SK-N-SH treated with all-trans-retinoic acid at 6 μM for 48 hours (cell line): ENCODE results near the gene DNAJC24.

Experiments used
- ATAC-seq: fragments of 200-7000 bp; cut with Tn5 transposase; 3 replicates; pipeline ENCODE4 v1.9.1; 2020; ENCODE audit warnings: mild to moderate bottlenecking, moderate library complexity
- BACH2 ChIP-seq: fragments of 250-450 bp; sonication (Bioruptor Pico); IDR thresholded peaks from 2 replicates; pipeline ENCODE4 v1.9.0; 2021; ENCODE audit warnings: mild to moderate bottlenecking, borderline replicate concordance
- ESRRG ChIP-seq: fragments of 250-450 bp; sonication (Bioruptor Pico); IDR thresholded peaks from 2 replicates; pipeline ENCODE4 v1.6.1; 2021; ENCODE audit warnings: mild to moderate bottlenecking
- GLIS3 ChIP-seq: fragments of 250-450 bp; sonication (Bioruptor Pico); IDR thresholded peaks from 2 replicates; pipeline ENCODE4 v1.5.0; 2020; ENCODE audit warnings: mild to moderate bottlenecking, moderate library complexity
- ISL1 ChIP-seq: fragments of 250-450 bp; sonication (Bioruptor Pico); IDR thresholded peaks from 2 replicates; pipeline ENCODE4 v2.1.2; 2022; ENCODE audit warnings: mild to moderate bottlenecking, moderate library complexity
- OSR1 ChIP-seq: fragments of 250-450 bp; sonication (Bioruptor Pico); IDR thresholded peaks from 2 replicates; pipeline ENCODE4 v1.8.0; 2022; ENCODE audit warnings: moderate library complexity, mild to moderate bottlenecking, inconsistent platforms
- POU6F1 ChIP-seq: fragments of 250-450 bp; sonication (Bioruptor Pico); IDR thresholded peaks from 2 replicates; pipeline ENCODE4 v1.8.0; 2021; ENCODE audit warnings: low read depth, mild to moderate bottlenecking, moderate library complexity, borderline replicate concordance
- RARB ChIP-seq: fragments of 250-450 bp; sonication (Bioruptor Pico); IDR thresholded peaks from 2 replicates; pipeline ENCODE4 v1.8.0; 2021; ENCODE audit warnings: mild to moderate bottlenecking, moderate library complexity
- TSHZ2 ChIP-seq: fragments of 250-450 bp; sonication (Bioruptor Pico); IDR thresholded peaks from 2 replicates; pipeline ENCODE4 v1.5.0; 2020; ENCODE audit warnings: mild to moderate bottlenecking, moderate library complexity
- ZC3H10 ChIP-seq: fragments of 250-450 bp; sonication (Bioruptor Pico); IDR thresholded peaks from 2 replicates; pipeline ENCODE4 v1.5.1; 2021; ENCODE audit warnings: mild to moderate bottlenecking, moderate library complexity
- ZFP3 ChIP-seq: fragments of 250-450 bp; sonication (Bioruptor Pico); IDR thresholded peaks from 2 replicates; pipeline ENCODE4 v1.5.0; 2020; ENCODE audit warnings: mild to moderate bottlenecking, moderate library complexity
- ZFP30 ChIP-seq: fragments of 450-650 bp; formaldehyde crosslinking; IDR thresholded peaks from 2 replicates; pipeline ENCODE4 v1.5.0; 2022; ENCODE audit warnings: mild to moderate bottlenecking, moderate library complexity
- ZNF565 ChIP-seq: fragments of 450-650 bp; formaldehyde crosslinking; conservative IDR thresholded peaks from 2 replicates; pipeline ENCODE4 v1.5.0; 2020; ENCODE audit warnings: low read depth, mild to moderate bottlenecking, moderate library complexity
- ZNF70 ChIP-seq: fragments of 450-650 bp; formaldehyde crosslinking; IDR thresholded peaks from 2 replicates; pipeline ENCODE4 v1.5.0; 2020; ENCODE audit warnings: mild to moderate bottlenecking, moderate library complexity
- ZNF8 ChIP-seq: fragments of 450-650 bp; formaldehyde crosslinking; IDR thresholded peaks from 2 replicates; pipeline ENCODE4 v1.5.0; 2020; ENCODE audit warnings: mild to moderate bottlenecking, moderate library complexity
- TF ChIP-seq, protein P1 (sequence below): fragments of 250-450 bp; sonication (Bioruptor Pico); IDR thresholded peaks from 2 replicates; pipeline ENCODE4 v1.5.1; 2020; ENCODE audit warnings: low read depth, mild to moderate bottlenecking, moderate library complexity
- TF ChIP-seq, protein P2 (sequence below): fragments of 250-450 bp; sonication (Bioruptor Pico); IDR thresholded peaks from 2 replicates; pipeline ENCODE4 v1.5.1; 2021; ENCODE audit warnings: mild to moderate bottlenecking, moderate library complexity
- TF ChIP-seq, protein P3 (sequence below): fragments of 250-450 bp; sonication (Bioruptor Pico); IDR thresholded peaks from 2 replicates; pipeline ENCODE4 v1.8.0; 2020; ENCODE audit warnings: mild to moderate bottlenecking, moderate library complexity, borderline replicate concordance

The DNAJC24 gene

DNA sequence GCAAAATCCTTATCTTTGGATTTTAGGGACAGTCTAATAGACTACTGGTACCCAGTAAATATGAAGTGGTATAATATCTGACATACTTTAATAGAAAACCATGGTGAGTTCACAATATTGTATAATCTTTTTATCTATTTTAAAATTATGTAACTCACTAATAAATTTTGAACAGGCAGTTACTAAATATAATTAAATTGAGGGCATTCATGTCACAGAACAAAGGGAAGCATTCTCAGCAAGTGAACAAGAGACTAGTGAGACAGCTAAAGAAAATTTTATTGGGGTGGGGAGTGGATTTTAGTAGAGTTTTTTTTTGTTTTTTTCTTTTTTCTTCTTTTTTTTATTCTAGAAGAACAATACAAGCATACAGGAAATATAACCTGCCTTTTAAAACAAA lies 55.0 kb downstream of the DNAJC24 start:
- ATAC-seq, result no peak

GRCh38 chr11:31433851-31434250 lies 64.2 kb downstream of the DNAJC24 start:
- ATAC-seq, result no peak
- TF ChIP-seq TSHZ2 (CRISPR knock-in tag) (no peak), ZNF70 (CRISPR knock-in tag) (no peak), RARB (CRISPR knock-in tag) (no peak), BACH2 (CRISPR knock-in tag) (no peak), GLIS3 (CRISPR knock-in tag) (no peak), ZC3H10 (no peak), ESRRG (CRISPR knock-in tag) (no peak)

More for the DNA sequence above, 55.0 kb downstream of the DNAJC24 start:
- TF ChIP-seq, protein P1, sequence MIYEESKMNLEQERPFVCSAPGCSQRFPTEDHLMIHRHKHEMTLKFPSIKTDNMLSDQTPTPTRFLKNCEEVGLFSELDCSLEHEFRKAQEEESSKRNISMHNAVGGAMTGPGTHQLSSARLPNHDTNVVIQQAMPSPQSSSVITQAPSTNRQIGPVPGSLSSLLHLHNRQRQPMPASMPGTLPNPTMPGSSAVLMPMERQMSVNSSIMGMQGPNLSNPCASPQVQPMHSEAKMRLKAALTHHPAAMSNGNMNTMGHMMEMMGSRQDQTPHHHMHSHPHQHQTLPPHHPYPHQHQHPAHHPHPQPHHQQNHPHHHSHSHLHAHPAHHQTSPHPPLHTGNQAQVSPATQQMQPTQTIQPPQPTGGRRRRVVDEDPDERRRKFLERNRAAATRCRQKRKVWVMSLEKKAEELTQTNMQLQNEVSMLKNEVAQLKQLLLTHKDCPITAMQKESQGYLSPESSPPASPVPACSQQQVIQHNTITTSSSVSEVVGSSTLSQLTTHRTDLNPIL (CRISPR knock-in tag), result no peak
- TF ChIP-seq OSR1, result no peak
- no peak for TF ChIP-seq ZFP30 (CRISPR knock-in tag)
- no peak for TF ChIP-seq ZFP3 (CRISPR knock-in tag)
- no peak for TF ChIP-seq RARB (CRISPR knock-in tag)
- TF ChIP-seq ZNF70 (CRISPR knock-in tag), result no peak
- TF ChIP-seq, protein P2, sequence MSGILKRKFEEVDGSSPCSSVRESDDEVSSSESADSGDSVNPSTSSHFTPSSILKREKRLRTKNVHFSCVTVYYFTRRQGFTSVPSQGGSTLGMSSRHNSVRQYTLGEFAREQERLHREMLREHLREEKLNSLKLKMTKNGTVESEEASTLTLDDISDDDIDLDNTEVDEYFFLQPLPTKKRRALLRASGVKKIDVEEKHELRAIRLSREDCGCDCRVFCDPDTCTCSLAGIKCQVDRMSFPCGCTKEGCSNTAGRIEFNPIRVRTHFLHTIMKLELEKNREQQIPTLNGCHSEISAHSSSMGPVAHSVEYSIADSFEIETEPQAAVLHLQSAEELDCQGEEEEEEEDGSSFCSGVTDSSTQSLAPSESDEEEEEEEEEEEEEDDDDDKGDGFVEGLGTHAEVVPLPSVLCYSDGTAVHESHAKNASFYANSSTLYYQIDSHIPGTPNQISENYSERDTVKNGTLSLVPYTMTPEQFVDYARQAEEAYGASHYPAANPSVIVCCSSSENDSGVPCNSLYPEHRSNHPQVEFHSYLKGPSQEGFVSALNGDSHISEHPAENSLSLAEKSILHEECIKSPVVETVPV, result no peak
- no peak for TF ChIP-seq POU6F1 (CRISPR knock-in tag)
- TF ChIP-seq ZC3H10, result no peak

GRCh38 chr11:31437742-31438435 lies 68.2 kb downstream of the DNAJC24 start:
- TF ChIP-seq POU6F1 (CRISPR knock-in tag), result no peak
- TF ChIP-seq ZNF565 (CRISPR knock-in tag), result no peak
- no peak for TF ChIP-seq ZFP3 (CRISPR knock-in tag)
- no peak for TF ChIP-seq RARB (CRISPR knock-in tag)
- no peak for TF ChIP-seq ZFP30 (CRISPR knock-in tag)
- TF ChIP-seq, protein P3, sequence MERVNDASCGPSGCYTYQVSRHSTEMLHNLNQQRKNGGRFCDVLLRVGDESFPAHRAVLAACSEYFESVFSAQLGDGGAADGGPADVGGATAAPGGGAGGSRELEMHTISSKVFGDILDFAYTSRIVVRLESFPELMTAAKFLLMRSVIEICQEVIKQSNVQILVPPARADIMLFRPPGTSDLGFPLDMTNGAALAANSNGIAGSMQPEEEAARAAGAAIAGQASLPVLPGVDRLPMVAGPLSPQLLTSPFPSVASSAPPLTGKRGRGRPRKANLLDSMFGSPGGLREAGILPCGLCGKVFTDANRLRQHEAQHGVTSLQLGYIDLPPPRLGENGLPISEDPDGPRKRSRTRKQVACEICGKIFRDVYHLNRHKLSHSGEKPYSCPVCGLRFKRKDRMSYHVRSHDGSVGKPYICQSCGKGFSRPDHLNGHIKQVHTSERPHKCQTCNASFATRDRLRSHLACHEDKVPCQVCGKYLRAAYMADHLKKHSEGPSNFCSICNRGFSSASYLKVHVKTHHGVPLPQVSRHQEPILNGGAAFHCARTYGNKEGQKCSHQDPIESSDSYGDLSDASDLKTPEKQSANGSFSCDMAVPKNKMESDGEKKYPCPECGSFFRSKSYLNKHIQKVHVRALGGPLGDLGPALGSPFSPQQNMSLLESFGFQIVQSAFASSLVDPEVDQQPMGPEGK (CRISPR knock-in tag), result no peak
- TF ChIP-seq ISL1, result no peak
- TF ChIP-seq, protein P1 (CRISPR knock-in tag), result no peak
- TF ChIP-seq ZNF8 (CRISPR knock-in tag), result no peak
- TF ChIP-seq ZC3H10, result no peak
- no peak for ATAC-seq
